ENCODE measurements around the gene CRMP1.

CRMP1 gene

DNA sequence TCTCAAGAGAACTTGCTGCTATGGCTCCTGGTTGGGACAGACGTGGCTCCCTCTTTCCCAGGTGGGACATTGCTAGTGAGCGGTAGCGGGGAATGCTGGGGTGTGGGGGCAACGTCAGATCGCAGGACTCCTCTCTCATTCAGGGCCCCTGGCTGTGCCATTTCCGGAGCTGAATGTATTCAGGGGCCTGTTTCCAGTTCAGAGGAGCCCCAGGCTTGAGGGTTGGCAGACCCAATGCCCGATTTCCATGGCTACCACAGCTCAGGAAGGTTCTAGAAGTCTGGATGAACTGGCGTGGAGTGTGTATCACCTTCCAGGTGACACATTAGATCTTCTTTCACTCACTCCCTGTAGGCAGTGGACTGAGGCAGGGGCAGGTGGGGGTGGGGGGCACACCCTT lies 26.2 kb upstream of the CRMP1 start:
- Histone ChIP-seq H3K9me2 (replicated peaks; ENCODE audit: low read depth, low read length) (no peaks in the 10 kb centered on the region), H3K4me3 (ENCODE audit: low read length, poor library complexity, severe bottlenecking) (no peak overlapping the region), H3K9ac (ENCODE audit: low read depth, low read length, poor library complexity, severe bottlenecking) (no peak overlapping the region), H3F3A (ENCODE audit: low read depth) (no peaks in the 10 kb centered on the region), H3K36me3 (ENCODE audit: insufficient read depth, low read length) (no peaks in the 10 kb centered on the region), H3K79me2 (ENCODE audit: insufficient read depth, low read length) (no peaks in the 10 kb centered on the region), H3K27me3 (ENCODE audit: insufficient read depth, low read length, poor library complexity, severe bottlenecking) (no peaks in the 10 kb centered on the region), H3K4me2 (ENCODE audit: low read depth, low read length, poor library complexity, severe bottlenecking) (no peak overlapping the region), H2AFZ (ENCODE audit: low read length) (no peak overlapping the region), H3K9me3 (ENCODE audit: insufficient read depth, low read depth, low read length) (no peaks in the 10 kb centered on the region; the same call in 1 of the 2 replicates), H4K20me1 (ENCODE audit: insufficient read depth, low read length, poor library complexity, severe bottlenecking) (no peaks in the 10 kb centered on the region), H3K4me1 (ENCODE audit: insufficient read depth, low read length, poor library complexity, severe bottlenecking) (no peaks in the 10 kb centered on the region)
- TF ChIP-seq EZH2phosphoT487 (IDR thresholded peaks at IDR 0.05; ENCODE audit: borderline replicate concordance) (no peak), CTCF (conservative IDR thresholded peaks at IDR 0.05; ENCODE audit: low read length) (no peak)

GRCh38 chr4:5918331-5918985 lies 25.6 kb upstream of the CRMP1 start:
- Histone ChIP-seq H3K79me2 (ENCODE audit: insufficient read depth, low read length) (no peaks in the 10 kb centered on the region), H2AFZ (ENCODE audit: low read length) (no peak overlapping the region), H3K9ac (ENCODE audit: low read depth, low read length, poor library complexity, severe bottlenecking) (no peak overlapping the region), H3K9me3 (ENCODE audit: insufficient read depth, low read depth, low read length) (no peaks in the 10 kb centered on the region; the same call in 1 of the 2 replicates), H3K27me3 (ENCODE audit: insufficient read depth, low read length, poor library complexity, severe bottlenecking) (no peaks in the 10 kb centered on the region), H3K4me3 (ENCODE audit: low read length, poor library complexity, severe bottlenecking) (no peak overlapping the region), H4K20me1 (ENCODE audit: insufficient read depth, low read length, poor library complexity, severe bottlenecking) (no peaks in the 10 kb centered on the region), H3K4me1 (ENCODE audit: insufficient read depth, low read length, poor library complexity, severe bottlenecking) (no peaks in the 10 kb centered on the region), H3F3A (ENCODE audit: low read depth) (no peaks in the 10 kb centered on the region), H3K4me2 (ENCODE audit: low read depth, low read length, poor library complexity, severe bottlenecking) (no peak overlapping the region), H3K9me2 (replicated peaks; ENCODE audit: low read depth, low read length) (no peaks in the 10 kb centered on the region), H3K36me3 (ENCODE audit: insufficient read depth, low read length) (no peaks in the 10 kb centered on the region)
- TF ChIP-seq EZH2phosphoT487 (IDR thresholded peaks at IDR 0.05; ENCODE audit: borderline replicate concordance) (no peak), CTCF (conservative IDR thresholded peaks at IDR 0.05; ENCODE audit: low read length) (no peak)

GRCh38 chr4:5917672-5918071 lies 24.8 kb upstream of the CRMP1 start:
- Histone ChIP-seq H3F3A (ENCODE audit: low read depth) (no peaks in the 10 kb centered on the region), H3K4me3 (ENCODE audit: low read length, poor library complexity, severe bottlenecking) (no peak overlapping the region), H4K20me1 (ENCODE audit: insufficient read depth, low read length, poor library complexity, severe bottlenecking) (no peaks in the 10 kb centered on the region), H3K27me3 (ENCODE audit: insufficient read depth, low read length, poor library complexity, severe bottlenecking) (no peaks in the 10 kb centered on the region), H3K4me2 (ENCODE audit: low read depth, low read length, poor library complexity, severe bottlenecking) (no peak overlapping the region), H3K9ac (ENCODE audit: low read depth, low read length, poor library complexity, severe bottlenecking) (no peak overlapping the region), H3K4me1 (ENCODE audit: insufficient read depth, low read length, poor library complexity, severe bottlenecking) (no peaks in the 10 kb centered on the region), H3K36me3 (ENCODE audit: insufficient read depth, low read length) (no peaks in the 10 kb centered on the region), H3K9me2 (replicated peaks; ENCODE audit: low read depth, low read length) (no peaks in the 10 kb centered on the region), H2AFZ (ENCODE audit: low read length) (no peak overlapping the region), H3K9me3 (ENCODE audit: insufficient read depth, low read depth, low read length) (no peaks in the 10 kb centered on the region; the same call in 1 of the 2 replicates), H3K79me2 (ENCODE audit: insufficient read depth, low read length) (no peaks in the 10 kb centered on the region)
- TF ChIP-seq EZH2phosphoT487 (IDR thresholded peaks at IDR 0.05; ENCODE audit: borderline replicate concordance) (no peak), CTCF (conservative IDR thresholded peaks at IDR 0.05; ENCODE audit: low read length) (no peak)

Measured in Loucy (cell line).